ENCODE measurements around the gene CTRL. TPM values are rescaled to one million over a fixed set of nuclear protein-coding genes. Genes with fewer than 3 reads are reported as not detected.
A peak's percentile ranks its signal among the peaks of the same experiment; 100 is the strongest.

CTRL gene
- total RNA-seq, 6 experiments from 2014 or later = 0.12 to 0.49 (median 0.44) TPM; not detected in 3

DNA sequence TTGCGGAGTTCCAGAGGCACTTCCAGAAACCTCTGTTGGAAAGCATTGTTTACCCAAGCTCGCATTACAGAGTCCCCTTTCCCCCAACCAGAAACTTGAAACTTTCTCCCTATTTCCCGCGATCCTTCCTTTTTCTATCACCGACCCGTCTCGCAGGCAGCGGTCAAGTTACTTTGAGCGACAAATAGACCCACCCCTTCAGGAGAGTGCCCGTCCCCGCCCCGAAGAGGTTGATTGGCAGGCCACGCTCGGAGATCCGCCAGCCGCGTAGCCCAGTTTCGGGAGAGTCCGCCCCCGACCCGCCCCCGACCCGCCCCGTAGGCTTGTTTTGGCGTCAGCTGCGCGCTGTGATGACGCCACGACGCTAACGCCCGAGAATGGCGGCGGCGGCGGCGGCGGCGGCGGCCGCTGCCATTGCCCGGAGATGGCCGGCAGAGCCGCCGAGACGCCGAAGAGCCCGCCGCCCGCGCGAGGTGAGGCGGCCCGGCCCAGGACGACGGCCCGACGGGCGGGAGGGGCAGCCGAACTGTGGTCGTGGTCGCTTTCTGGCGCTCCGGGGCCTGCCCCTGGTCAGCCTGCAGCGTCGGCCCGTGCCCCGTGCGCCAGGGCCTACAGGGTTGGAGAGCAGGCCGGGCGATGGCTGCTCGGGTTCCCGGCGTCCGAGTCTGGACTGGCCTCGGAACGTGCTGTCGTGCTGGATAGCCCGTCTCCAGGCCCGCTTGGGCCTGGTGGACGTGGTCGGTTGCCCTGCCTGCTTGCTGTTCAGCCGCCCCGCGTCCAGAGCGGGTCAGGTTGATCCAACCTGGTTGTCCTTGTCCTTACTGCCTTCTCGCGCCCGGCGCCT, 38.5 kb downstream of the CTRL start, which contains the start of gene PSKH1:
TSS of gene PSKH1 (plus strand) at position 356 of the 844 bp plus-strand sequence. CDS start 15,496 bp downstream, outside the sequence.
- intact Hi-C loops (cut with DNase I) = no loop called here
- TF ChIP-seq, protein P1, sequence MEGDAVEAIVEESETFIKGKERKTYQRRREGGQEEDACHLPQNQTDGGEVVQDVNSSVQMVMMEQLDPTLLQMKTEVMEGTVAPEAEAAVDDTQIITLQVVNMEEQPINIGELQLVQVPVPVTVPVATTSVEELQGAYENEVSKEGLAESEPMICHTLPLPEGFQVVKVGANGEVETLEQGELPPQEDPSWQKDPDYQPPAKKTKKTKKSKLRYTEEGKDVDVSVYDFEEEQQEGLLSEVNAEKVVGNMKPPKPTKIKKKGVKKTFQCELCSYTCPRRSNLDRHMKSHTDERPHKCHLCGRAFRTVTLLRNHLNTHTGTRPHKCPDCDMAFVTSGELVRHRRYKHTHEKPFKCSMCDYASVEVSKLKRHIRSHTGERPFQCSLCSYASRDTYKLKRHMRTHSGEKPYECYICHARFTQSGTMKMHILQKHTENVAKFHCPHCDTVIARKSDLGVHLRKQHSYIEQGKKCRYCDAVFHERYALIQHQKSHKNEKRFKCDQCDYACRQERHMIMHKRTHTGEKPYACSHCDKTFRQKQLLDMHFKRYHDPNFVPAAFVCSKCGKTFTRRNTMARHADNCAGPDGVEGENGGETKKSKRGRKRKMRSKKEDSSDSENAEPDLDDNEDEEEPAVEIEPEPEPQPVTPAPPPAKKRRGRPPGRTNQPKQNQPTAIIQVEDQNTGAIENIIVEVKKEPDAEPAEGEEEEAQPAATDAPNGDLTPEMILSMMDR (IDR thresholded peaks at IDR 0.05) = no peak
- peak; percentile 82 for TF ChIP-seq POLR2A (IDR thresholded peaks at IDR 0.05)
- peak within 1 kb of the TSS; percentile 92 to 95 (median 92) for H3K27ac ChIP-seq
- peak within 1 kb of the TSS; percentile 87 to 97 (median 96) for H3K4me3 ChIP-seq
- no peaks in the 10 kb centered on the region for H3K9me3 ChIP-seq
- ATAC-seq = peak; percentile 97 to 99 (median 99)
- DNase-seq = peak; percentile 98
- 0% methylated on average over 17 of the region's 90 CpGs for WGBS (ENCODE audit: insufficient coverage, low coverage, low lambda C conversion rate, missing lambda C conversion rate)
- no peaks in the 10 kb centered on the region for H3K36me3 ChIP-seq
- H3K4me1 ChIP-seq = peaks cover 0 to 14% (median 4%) of the 10 kb centered on the region in 4 donors
- no peaks in the 10 kb centered on the region for H3K27me3 ChIP-seq

DNA sequence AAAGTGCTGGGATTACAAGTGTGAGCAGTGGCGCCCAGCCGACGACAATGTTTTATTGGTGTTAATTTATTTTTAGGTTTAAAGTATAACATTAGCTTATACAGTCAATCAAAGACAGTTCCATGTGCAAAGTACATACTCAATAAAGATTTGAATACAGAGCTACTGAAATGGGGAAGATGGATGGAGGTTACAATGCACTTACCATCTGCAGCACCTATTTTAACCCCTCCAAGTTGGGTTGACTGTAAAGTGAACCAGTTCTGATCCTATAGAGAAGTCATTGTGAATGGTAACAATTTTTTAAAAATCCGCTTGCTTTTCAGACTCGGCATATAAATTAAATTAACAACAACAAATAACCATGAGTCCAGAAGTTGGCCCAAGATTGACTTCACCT, 39.3 kb downstream of the CTRL start:
- Histone ChIP-seq H3K4me3 (peak overlapping the region in 2 of 3 donors; percentile 6 to 13), H3K27me3 (no peaks in the 10 kb centered on the region), H3K27ac (peak overlapping the region in 2 of 3 donors; percentile 20 to 35), H3K9me3 (no peaks in the 10 kb centered on the region), H3K36me3 (no peaks in the 10 kb centered on the region), H3K4me1 (peaks cover 0 to 14% (median 4%) of the 10 kb centered on the region in 4 donors)
- intact Hi-C loops (cut with DNase I) = no loop called here
- TF ChIP-seq, protein P1 (IDR thresholded peaks at IDR 0.05) = no peak
- TF ChIP-seq POLR2A (IDR thresholded peaks at IDR 0.05) = no peak
- WGBS (ENCODE audit: insufficient coverage, low coverage, low lambda C conversion rate, missing lambda C conversion rate) = 76% methylated on average over 5 of the region's 5 CpGs
- ATAC-seq = no peak
- no peak for DNase-seq

DNA sequence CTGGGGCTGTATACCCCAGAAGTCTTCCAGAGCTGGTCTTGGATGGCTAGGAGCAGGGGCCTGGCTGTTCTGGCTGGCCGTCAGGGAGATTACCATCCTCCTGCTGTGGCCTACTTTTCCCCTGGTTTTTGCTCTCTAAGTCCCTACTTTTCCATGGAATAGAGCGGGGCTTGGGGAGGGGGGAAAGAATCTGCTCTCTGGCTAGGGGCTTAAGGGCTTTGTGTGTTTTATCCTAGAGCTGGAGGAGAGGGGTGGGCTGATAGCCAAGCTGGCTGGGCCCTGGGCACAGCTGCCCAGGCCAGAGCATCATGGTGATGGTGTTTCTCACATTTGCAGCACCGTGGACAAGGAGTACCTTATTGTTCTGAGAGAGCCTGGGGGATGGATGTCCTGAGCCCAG, 43.3 kb downstream of the CTRL start:
- DNase-seq (no peak), ATAC-seq (no peak)
- 86% methylated on average over 2 of the region's 3 CpGs for WGBS (ENCODE audit: insufficient coverage, low coverage, low lambda C conversion rate, missing lambda C conversion rate)

DNA sequence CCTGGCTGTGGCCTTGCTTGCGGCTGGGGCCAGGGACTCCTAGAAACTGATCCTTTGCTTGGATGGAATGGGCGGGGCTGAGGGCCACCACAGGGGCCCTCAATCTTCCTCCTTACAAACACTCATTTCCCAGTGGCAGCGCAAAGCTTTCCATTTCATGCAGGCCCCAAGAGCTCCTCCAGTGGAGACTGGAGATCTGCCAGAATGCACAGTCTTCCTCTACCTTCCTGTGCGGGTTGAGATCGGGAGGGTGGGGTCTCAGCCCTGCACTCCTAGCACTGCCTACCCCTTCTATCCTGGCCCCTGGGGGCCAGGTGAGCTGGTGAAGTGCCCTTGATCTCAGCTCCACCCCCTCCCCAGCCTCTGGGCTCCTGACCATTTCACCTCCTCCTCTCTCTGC, 45.3 kb downstream of the CTRL start:
- H3K27ac ChIP-seq = no peak overlapping the region
- DNase-seq (no peak), ATAC-seq (no peak)
- H3K27me3 ChIP-seq = no peaks in the 10 kb centered on the region
- no peaks in the 10 kb centered on the region for H3K9me3 ChIP-seq
- intact Hi-C loops (cut with DNase I) = loop anchor here in 1 of 2 donors (5.0 kb wide), 1 partner anchor 41 kb away; no protein-coding TSS in a partner anchor
- no peak overlapping the region for H3K4me3 ChIP-seq
- peaks cover 0 to 11% (median 5%) of the 10 kb centered on the region in 4 donors for H3K4me1 ChIP-seq
- no CpG with 5 or more reads among the region's 5 CpGs for WGBS (ENCODE audit: insufficient coverage, low coverage, low lambda C conversion rate, missing lambda C conversion rate)
- TF ChIP-seq, protein P1 (IDR thresholded peaks at IDR 0.05) = no peak
- no peak for TF ChIP-seq POLR2A (IDR thresholded peaks at IDR 0.05)
- H3K36me3 ChIP-seq = peaks cover 1 to 15% (median 3%) of the 10 kb centered on the region in 4 donors

More for the DNA sequence above, 43.3 kb downstream of the CTRL start:
- TF ChIP-seq POLR2A (IDR thresholded peaks at IDR 0.05) = no peak
- TF ChIP-seq, protein P1 (IDR thresholded peaks at IDR 0.05) = no peak
- intact Hi-C loops (cut with DNase I) = loop anchor here in 1 of 2 donors (5.0 kb wide), 1 partner anchor 39 kb away; no protein-coding TSS in a partner anchor
- Histone ChIP-seq H3K9me3 (no peaks in the 10 kb centered on the region), H3K36me3 (peaks cover 0 to 3% (median under 1%) of the 10 kb centered on the region in 4 donors), H3K4me1 (peaks cover 0 to 11% (median 5%) of the 10 kb centered on the region in 4 donors), H3K4me3 (no peak overlapping the region), H3K27me3 (no peaks in the 10 kb centered on the region), H3K27ac (no peak overlapping the region)
